Stimulated activated CD8-positive, alpha-beta memory T cell treated with anti-CD3 and anti-CD28 coated beads, Interleukin-4, amount 100 ng/mL, for 1 hour (primary cell): ENCODE measurements around the gene GAREM2.

Experiments
- DNase-seq, 2 donors: peaks; one replicate each; pipeline ENCODE4 v3.0.0-alpha.2; 2020; ENCODE audit warnings: low read depth in 2 of 2, low spot score in 1 of 2

Gene GAREM2

DNA sequence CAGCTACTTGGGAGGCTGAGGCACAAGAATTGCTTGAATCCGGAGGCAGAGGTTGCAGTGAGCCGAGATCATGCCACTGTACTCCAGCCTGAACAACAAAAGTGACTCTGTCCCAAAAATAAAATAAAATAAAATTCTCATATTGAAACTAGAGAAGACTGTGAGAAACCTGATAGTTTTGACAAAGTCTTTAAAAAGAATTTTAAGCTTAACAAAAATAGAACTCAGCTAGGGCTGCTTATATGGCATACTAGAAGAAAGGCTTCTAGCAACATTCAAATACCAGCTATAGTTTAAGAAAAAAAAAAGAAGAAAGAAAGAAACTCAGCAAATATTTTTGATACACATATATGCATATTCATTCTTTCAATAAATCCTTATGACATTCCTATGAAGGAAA lies 57.9 kb downstream of the GAREM2 start:
- no peak for DNase-seq

DNA sequence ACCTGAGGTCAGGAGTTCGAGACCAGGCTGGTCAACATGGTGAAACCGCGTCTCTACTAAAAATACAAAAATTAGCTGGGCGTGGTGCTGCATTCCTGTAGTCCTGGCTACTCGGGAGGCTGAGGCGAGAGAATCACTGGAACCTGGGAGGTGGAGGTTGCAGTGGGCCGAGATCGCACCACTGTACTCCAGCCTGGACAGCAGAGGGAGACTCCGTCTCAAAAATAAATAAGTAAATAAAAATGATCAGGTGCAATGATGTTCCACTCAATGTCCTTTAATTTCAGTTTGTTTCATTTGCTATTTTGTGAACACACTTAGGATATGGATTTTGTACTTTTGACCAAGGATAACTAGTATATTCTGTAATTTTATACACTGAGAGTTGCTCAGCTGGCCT lies 62.2 kb downstream of the GAREM2 start:
- DNase-seq: no peak

DNA sequence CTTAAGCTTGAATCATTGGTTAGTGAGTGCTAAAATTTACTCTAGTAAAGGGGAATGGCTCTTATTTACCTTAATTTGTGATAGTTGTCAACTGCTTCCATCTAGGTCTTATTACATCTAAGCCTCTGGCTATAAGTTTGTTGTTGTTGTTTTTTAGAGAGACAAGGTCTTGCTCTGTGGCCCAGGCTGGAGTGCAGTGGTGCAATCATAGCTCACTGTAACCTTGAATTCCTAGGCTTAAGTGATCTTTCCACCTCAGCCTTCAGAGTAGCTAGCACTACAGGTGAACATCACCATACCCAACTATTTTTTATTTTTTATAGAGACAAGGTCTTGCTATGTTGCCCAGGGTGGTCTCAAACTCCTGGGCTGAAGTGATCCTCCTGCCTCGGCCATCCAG lies 65.0 kb downstream of the GAREM2 start:
- no peak for DNase-seq

DNA sequence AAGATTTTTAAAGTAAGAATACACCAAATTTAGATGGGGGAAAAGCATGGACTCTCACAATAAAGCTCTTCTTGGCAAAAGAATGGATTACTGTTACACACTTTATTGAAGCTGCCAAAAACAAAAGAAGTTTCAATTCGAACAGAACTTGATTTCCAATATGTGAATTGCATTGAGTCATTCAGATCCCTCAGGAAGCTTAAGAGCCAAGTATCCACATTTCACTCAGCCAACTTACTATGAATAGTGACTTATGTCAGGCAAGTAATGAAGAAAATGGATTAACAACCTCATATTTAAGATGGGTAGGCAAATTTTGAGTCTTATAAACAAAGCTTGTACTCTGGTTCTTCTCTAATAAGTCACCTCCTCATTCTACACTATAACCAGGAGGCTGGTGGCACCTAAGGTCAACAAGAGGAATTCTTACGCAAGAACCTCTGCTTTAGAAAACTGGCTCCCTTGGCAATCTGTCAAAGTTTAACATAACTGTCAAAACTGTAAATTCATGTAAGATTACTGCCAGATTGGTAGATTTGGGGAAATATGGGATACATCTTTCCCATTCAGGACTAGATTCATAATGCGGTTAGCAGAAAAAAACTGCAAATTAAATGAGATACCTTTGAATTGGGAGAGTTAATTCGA lies 65.5 kb downstream of the GAREM2 start:
- no peak for DNase-seq
